Vagina (tissue), 2 donors: ENCODE results near the gene CLPTM1. TPM values are rescaled to one million over a fixed set of nuclear protein-coding genes. Genes with fewer than 3 reads are reported as not detected.

ENCODE experiments used
- DNase-seq, 2 donors: peaks; one replicate each; pipeline ENCODE4 v3.0.0-alpha.2; 2017; ENCODE audit errors: extremely low spot score in 2 of 2
- H3K27ac ChIP-seq: fragments of 200-600 bp; sonication (generic); one replicate; pipeline ENCODE4 v1.5.1; 2019
- H3K27me3 ChIP-seq: fragments of 200-600 bp; sonication (generic); one replicate; pipeline ENCODE4 v1.5.1; 2019
- H3K36me3 ChIP-seq, 2 donors: fragments of 200-600 bp; sonication (generic); one replicate each; pipeline ENCODE4 v1.5.1; 2017 to 2019
- H3K4me1 ChIP-seq: fragments of 200-600 bp; sonication (generic); one replicate; pipeline ENCODE4 v1.5.1; 2019
- H3K4me3 ChIP-seq, 2 donors: fragments of 200-600 bp; sonication (generic); 1 replicate in 1 of 2; 2 replicates in 1 of 2; pipeline ENCODE4 v1.5.1; 2016 to 2019
- H3K9me3 ChIP-seq: fragments of 200-600 bp; sonication (generic); one replicate; pipeline ENCODE4 v1.5.1; 2019
- POLR2A ChIP-seq, 2 donors: fragments of 450-650 bp; IDR thresholded peaks; one replicate each; pipeline ENCODE4 v1.6.1; 2017; ENCODE audit warnings: antibody characterized with exemption in 2 of 2, mild to moderate bottlenecking in 2 of 2, moderate library complexity in 2 of 2
- POLR2AphosphoS5 ChIP-seq, 2 donors: sonication (generic); formaldehyde crosslinking; IDR thresholded peaks; one replicate each; pipeline ENCODE4 v1.9.0; 2017; ENCODE audit warnings: antibody characterized with exemption in 2 of 2, mild to moderate bottlenecking in 2 of 2, low read depth in 1 of 2; ENCODE audit not compliant: insufficient read depth in 1 of 2
- intact Hi-C: fragments of 100-400 bp; cut with DNase I; formaldehyde crosslinking; loops from one replicate; pipeline ENCODE4 v1.15.1; 2023
- total RNA-seq: library from RNA; depleted of rRNA; stranded (reverse); fragments of >200 nt; gene quantifications from one replicate; pipeline ENCODE4 v1.2.3, GENCODE V29; 2016
- TF ChIP-seq, protein P1 (sequence below), 3 experiments: fragments of 450-650 bp in 2 of 3; fragments of 200-600 bp in 1 of 3; sonication (generic) in 1 of 3; IDR thresholded peaks; one replicate each; pipeline ENCODE4 v1.5.1; 2017 to 2019; ENCODE audit warnings: antibody characterized with exemption in 3 of 3, mild to moderate bottlenecking in 2 of 3, moderate library complexity in 2 of 3

The CLPTM1 gene
- total RNA-seq, 1 donor from 2014 or later, result 130 TPM

DNA sequence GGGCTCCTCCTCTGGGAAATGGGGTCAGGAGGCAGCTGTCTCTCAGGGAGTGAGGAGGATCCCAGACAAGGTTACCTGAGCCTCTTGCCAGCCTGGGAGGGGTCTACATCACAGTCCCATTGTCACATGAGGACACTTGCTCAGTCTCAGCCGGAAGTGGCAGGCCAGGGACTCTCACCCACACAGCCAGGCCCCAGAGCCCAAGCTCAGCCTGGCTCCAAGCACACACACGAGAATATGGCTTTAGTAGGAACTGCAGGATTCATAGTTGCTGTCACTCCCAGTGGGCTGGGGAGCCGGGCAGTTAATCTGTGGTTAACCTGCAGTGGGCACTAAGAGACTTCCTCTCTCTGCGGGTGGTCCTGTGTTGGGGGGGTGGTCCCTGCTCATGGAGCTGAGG is 30.3 kb downstream of the CLPTM1 start:
- H3K4me3 ChIP-seq, result no peak overlapping the region
- intact Hi-C loops, result no loop called here
- H3K27me3 ChIP-seq, result no peaks in the 10 kb centered on the region
- peaks cover 0 to 71% of the 10 kb centered on the region in 2 donors for H3K36me3 ChIP-seq
- TF ChIP-seq, protein P1, sequence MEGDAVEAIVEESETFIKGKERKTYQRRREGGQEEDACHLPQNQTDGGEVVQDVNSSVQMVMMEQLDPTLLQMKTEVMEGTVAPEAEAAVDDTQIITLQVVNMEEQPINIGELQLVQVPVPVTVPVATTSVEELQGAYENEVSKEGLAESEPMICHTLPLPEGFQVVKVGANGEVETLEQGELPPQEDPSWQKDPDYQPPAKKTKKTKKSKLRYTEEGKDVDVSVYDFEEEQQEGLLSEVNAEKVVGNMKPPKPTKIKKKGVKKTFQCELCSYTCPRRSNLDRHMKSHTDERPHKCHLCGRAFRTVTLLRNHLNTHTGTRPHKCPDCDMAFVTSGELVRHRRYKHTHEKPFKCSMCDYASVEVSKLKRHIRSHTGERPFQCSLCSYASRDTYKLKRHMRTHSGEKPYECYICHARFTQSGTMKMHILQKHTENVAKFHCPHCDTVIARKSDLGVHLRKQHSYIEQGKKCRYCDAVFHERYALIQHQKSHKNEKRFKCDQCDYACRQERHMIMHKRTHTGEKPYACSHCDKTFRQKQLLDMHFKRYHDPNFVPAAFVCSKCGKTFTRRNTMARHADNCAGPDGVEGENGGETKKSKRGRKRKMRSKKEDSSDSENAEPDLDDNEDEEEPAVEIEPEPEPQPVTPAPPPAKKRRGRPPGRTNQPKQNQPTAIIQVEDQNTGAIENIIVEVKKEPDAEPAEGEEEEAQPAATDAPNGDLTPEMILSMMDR (IDR thresholded peaks at IDR 0.05), result no peak
- TF ChIP-seq POLR2A (IDR thresholded peaks at IDR 0.05) (no peak), POLR2AphosphoS5 (IDR thresholded peaks at IDR 0.05; ENCODE audit: insufficient read depth in 1 of 2, low read depth in 1 of 2) (no peak)
- H3K27ac ChIP-seq, result no peak overlapping the region
- DNase-seq, result no peak
- H3K9me3 ChIP-seq, result no peaks in the 10 kb centered on the region
- H3K4me1 ChIP-seq, result no peaks in the 10 kb centered on the region

DNA sequence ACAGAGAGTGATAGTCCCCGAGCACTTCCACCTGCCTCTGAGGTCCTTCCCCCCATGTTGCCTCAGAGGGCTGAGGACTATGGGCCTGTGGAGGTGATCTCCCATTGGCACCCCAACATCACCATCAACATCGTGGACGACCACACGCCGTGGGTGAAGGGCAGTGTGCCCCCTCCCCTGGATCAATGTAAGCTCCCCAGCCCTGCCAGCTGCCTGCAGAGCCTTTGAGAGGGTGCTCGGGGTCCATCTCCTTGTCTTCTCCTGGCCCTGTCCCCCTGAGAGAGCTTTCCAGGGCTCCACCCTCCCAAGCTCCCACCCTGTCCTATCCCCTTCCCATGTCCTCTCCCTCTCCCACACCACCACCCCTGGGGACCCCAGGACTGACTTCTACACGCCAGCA is 31.2 kb downstream of the CLPTM1 start:
- Histone ChIP-seq H3K27ac (no peak overlapping the region), H3K4me1 (no peaks in the 10 kb centered on the region), H3K36me3 (peaks cover 0 to 76% of the 10 kb centered on the region in 2 donors), H3K9me3 (no peaks in the 10 kb centered on the region), H3K4me3 (no peak overlapping the region), H3K27me3 (no peaks in the 10 kb centered on the region)
- DNase-seq, result no peak
- no peak for TF ChIP-seq POLR2AphosphoS5 (IDR thresholded peaks at IDR 0.05; ENCODE audit: insufficient read depth in 1 of 2, low read depth in 1 of 2)
- TF ChIP-seq, protein P1 (IDR thresholded peaks at IDR 0.05), result no peak
- no peak for TF ChIP-seq POLR2A (IDR thresholded peaks at IDR 0.05)
- intact Hi-C loops, result no loop called here

DNA sequence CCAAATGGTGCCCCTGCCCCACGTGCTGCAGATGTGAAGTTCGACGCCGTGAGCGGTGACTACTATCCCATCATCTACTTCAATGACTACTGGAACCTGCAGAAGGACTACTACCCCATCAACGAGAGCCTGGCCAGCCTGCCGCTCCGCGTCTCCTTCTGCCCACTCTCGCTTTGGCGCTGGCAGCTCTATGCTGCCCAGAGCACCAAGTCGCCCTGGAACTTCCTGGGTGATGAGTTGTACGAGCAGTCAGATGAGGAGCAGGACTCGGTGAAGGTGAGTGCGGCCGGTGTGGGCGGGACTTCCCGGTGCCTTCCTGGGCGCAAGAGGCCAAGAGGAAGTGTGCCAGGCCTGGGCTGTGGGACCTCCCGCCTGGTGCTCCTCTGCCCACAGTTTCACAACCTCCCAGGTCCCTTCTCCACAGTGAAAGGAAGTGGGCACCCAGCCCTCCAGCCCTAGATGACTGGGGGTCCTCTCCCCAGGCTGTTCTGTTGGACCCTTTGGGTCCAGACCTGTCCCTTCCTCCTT is 32.0 kb downstream of the CLPTM1 start:
- no peaks in the 10 kb centered on the region for H3K9me3 ChIP-seq
- no peak for DNase-seq
- no peak for TF ChIP-seq POLR2AphosphoS5 (IDR thresholded peaks at IDR 0.05; ENCODE audit: insufficient read depth in 1 of 2, low read depth in 1 of 2)
- TF ChIP-seq POLR2A (IDR thresholded peaks at IDR 0.05), result no peak
- no peaks in the 10 kb centered on the region for H3K4me1 ChIP-seq
- no peaks in the 10 kb centered on the region for H3K27me3 ChIP-seq
- H3K4me3 ChIP-seq, result no peak overlapping the region
- intact Hi-C loops, result no loop called here
- no peak overlapping the region for H3K27ac ChIP-seq
- peaks cover 0 to 76% of the 10 kb centered on the region in 2 donors for H3K36me3 ChIP-seq

DNA sequence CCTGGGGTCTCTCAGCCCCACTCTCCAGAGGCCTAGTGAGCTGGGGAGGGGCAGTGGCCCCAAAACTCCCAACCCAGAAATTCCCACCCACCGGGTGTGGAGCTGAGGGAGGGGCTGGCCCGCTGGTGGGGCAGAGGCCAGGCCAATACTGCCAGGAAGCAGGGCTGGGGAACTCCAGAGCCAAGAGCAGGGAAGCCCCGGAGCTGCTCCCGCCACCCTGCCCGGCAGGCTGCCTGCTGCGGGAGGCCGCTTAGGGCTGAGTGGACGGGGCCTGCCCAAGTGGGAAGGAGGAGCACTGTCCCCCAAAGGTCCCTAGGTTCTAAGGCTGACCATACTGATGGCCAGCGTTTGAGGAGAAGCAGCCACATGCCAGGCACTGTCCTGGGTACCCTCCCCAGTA is 33.1 kb downstream of the CLPTM1 start:
- Histone ChIP-seq H3K36me3 (peaks cover 0 to 75% of the 10 kb centered on the region in 2 donors), H3K4me1 (no peaks in the 10 kb centered on the region), H3K27me3 (no peaks in the 10 kb centered on the region), H3K9me3 (no peaks in the 10 kb centered on the region), H3K27ac (no peak overlapping the region), H3K4me3 (no peak overlapping the region)
- TF ChIP-seq, protein P1 (IDR thresholded peaks at IDR 0.05), result no peak
- no peak for TF ChIP-seq POLR2AphosphoS5 (IDR thresholded peaks at IDR 0.05; ENCODE audit: insufficient read depth in 1 of 2, low read depth in 1 of 2)
- TF ChIP-seq POLR2A (IDR thresholded peaks at IDR 0.05), result no peak
- DNase-seq, result no peak
- intact Hi-C loops, result no loop called here

DNA sequence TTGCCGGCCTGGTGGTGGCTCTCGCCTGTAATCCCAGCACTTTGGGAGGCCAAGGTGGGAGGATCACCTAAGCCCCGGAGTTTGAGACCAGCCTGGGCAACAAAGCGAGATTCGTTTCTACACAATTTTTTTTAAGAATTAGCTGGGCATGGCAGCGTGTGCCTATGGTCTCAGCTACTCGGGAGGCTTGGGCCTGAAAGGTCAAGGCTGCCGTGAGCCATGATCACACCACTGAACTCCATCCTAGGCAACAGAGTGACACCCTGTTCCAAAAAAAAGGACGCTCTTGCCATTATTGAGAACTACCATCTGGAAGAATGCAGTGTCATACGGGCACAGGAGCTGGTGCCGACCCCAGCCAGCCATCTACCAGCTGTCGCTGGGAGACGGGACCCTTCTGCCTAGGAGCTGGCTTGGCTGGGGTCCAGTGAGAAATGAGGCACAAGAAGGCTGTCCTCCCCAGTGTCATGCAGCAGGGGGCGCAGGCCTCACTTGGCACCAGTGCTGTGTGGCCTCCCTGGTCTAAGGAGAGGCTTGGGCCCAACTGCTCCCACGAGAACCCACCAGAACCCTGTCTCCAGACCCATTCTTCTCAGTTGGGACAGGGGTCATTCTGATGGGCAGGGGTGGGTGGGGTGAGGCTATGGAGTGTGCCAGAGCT is 33.8 kb downstream of the CLPTM1 start:
- H3K9me3 ChIP-seq, result no peaks in the 10 kb centered on the region
- H3K4me1 ChIP-seq, result no peaks in the 10 kb centered on the region
- intact Hi-C loops, result no loop called here
- DNase-seq, result no peak
- peaks cover 0 to 73% of the 10 kb centered on the region in 2 donors for H3K36me3 ChIP-seq
- H3K27ac ChIP-seq, result no peak overlapping the region
- no peak overlapping the region for H3K4me3 ChIP-seq
- no peaks in the 10 kb centered on the region for H3K27me3 ChIP-seq
- TF ChIP-seq, protein P1 (IDR thresholded peaks at IDR 0.05), result peak in 1 of 3 experiments; percentile 34
- no peak for TF ChIP-seq POLR2AphosphoS5 (IDR thresholded peaks at IDR 0.05; ENCODE audit: insufficient read depth in 1 of 2, low read depth in 1 of 2)
- no peak for TF ChIP-seq POLR2A (IDR thresholded peaks at IDR 0.05)
